Activated naive CD4-positive, alpha-beta T cell treated with anti-CD3 and anti-CD28 coated beads, Interleukin-2, amount 50 U/mL, for 24 hours (primary cell): ENCODE results near the gene NLRC4.
A peak's percentile ranks its signal among the peaks of the same experiment; 100 is the strongest.
"Not testable (repeated sequence)": the region's sequence is repeated elsewhere in the genome, so short reads cannot be mapped to it uniquely, and the experiment has no call there.

Experiments used
- H3K27ac Mint-ChIP-seq: one replicate; pipeline ENCODE4 v1.8.0; 2021; ENCODE audit warnings: mild to moderate bottlenecking, mixed read lengths
- H3K27me3 Mint-ChIP-seq: one replicate; pipeline ENCODE4 v1.8.0; 2021; ENCODE audit warnings: mixed read lengths
- H3K36me3 Mint-ChIP-seq: one replicate; pipeline ENCODE4 v1.8.0; 2021; ENCODE audit warnings: mixed read lengths
- H3K4me1 Mint-ChIP-seq: one replicate; pipeline ENCODE4 v1.8.0; 2021; ENCODE audit warnings: mixed read lengths
- H3K4me3 Mint-ChIP-seq: one replicate; pipeline ENCODE4 v1.8.0; 2021; ENCODE audit warnings: mild to moderate bottlenecking, mixed read lengths
- H3K9me3 Mint-ChIP-seq: one replicate; pipeline ENCODE4 v1.8.0; 2021; ENCODE audit warnings: mixed read lengths

The NLRC4 gene, protein sequence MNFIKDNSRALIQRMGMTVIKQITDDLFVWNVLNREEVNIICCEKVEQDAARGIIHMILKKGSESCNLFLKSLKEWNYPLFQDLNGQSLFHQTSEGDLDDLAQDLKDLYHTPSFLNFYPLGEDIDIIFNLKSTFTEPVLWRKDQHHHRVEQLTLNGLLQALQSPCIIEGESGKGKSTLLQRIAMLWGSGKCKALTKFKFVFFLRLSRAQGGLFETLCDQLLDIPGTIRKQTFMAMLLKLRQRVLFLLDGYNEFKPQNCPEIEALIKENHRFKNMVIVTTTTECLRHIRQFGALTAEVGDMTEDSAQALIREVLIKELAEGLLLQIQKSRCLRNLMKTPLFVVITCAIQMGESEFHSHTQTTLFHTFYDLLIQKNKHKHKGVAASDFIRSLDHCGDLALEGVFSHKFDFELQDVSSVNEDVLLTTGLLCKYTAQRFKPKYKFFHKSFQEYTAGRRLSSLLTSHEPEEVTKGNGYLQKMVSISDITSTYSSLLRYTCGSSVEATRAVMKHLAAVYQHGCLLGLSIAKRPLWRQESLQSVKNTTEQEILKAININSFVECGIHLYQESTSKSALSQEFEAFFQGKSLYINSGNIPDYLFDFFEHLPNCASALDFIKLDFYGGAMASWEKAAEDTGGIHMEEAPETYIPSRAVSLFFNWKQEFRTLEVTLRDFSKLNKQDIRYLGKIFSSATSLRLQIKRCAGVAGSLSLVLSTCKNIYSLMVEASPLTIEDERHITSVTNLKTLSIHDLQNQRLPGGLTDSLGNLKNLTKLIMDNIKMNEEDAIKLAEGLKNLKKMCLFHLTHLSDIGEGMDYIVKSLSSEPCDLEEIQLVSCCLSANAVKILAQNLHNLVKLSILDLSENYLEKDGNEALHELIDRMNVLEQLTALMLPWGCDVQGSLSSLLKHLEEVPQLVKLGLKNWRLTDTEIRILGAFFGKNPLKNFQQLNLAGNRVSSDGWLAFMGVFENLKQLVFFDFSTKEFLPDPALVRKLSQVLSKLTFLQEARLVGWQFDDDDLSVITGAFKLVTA

GRCh38 chr2:32264422-32265105 is at the start of gene NLRC4:
Gene NLRC4, minus strand, starts transcription at chr2:32264886. Its CDS starts 8,111 bp downstream, at chr2:32256775.
- Mint-ChIP-seq H3K4me3 (no peak within 1 kb of the TSS), H3K9me3 (no peaks in the 10 kb centered on the region), H3K4me1 (peaks cover 3% of the 10 kb centered on the region), H3K27me3 (no peaks in the 10 kb centered on the region), H3K36me3 (no peaks in the 10 kb centered on the region), H3K27ac (no peak within 1 kb of the TSS)

DNA sequence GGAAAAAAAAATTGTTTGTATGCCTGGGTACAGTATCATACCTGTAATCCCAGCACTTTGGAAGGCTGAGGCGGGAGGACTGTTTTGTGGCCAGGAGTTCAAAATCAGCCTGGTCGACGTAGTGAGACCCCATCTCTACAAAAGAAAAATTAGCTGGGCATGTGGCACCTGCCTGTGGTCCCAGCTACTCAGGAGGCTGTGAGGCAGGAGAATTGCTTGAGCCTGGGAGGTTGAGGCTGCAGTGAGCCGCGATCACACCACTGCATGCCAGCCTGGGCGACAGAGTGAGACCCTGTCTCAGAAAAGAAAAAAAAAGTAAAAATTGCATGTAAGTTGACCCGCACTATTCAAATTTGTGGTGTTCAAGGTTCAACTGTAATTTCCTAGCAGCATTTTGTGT is 45.9 kb upstream of the NLRC4 start:
- H3K27ac Mint-ChIP-seq: no peak overlapping the region
- H3K4me1 Mint-ChIP-seq: no peaks in the 10 kb centered on the region
- no peak overlapping the region for H3K4me3 Mint-ChIP-seq

DNA sequence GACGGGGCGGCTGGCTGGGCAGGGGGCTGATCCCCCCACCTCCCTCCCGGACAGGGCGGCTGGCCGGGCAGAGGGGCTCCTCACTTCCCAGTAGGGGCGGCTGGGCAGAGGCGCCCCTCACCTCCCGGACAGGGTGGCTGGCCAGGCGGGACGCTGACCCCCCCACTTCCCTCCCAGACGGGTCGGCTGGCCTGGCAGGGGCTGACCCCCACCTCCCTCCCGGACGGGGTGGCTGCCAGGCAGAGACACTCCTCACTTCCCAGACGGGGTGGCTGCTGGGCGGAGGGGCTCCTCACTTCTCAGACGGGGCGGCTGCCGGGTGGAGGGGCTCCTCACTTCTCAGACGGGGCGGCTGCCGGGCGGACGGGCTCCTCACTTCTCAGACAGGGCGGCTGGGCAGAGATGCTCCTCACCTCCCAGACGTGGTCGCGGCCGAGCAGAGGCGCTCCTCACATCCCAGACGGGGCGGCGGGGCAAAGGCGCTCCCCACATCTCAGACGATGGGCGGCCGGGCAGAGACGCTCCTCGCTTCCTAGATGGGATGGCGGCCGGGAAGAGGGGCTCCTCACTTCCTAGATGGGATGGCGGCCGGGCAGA is 29.4 kb upstream of the NLRC4 start:
- peaks cover 19% of the 10 kb centered on the region for H3K36me3 Mint-ChIP-seq
- not testable (repeated sequence) for H3K9me3 Mint-ChIP-seq, H3K4me1 Mint-ChIP-seq, H3K27ac Mint-ChIP-seq, H3K27me3 Mint-ChIP-seq, H3K4me3 Mint-ChIP-seq

More for the DNA sequence above, 45.9 kb upstream of the NLRC4 start:
- Mint-ChIP-seq H3K27me3 (no peaks in the 10 kb centered on the region), H3K9me3 (no peaks in the 10 kb centered on the region), H3K36me3 (peaks cover 12% of the 10 kb centered on the region)

DNA sequence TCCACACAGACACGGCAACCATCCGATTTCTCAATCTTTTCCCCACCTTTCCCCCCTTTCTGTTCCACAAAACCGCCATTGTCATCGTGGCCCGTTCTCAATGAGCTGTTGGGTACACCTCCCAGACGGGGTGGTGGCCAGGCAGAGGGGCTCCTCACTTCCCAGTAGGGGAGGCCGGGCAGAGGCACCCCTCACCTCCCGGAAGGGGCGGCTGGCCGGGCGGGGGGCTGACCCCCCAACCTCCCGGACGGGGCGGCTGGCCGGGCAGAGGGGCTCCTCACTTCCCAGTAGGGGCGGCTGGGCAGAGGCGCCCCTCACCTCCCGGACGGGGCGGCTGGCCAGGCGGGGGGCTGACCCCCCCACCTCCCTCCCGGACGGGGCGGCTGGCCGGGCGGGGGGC is 28.8 kb upstream of the NLRC4 start:
- Mint-ChIP-seq H3K4me1 (peaks cover 13% of the 10 kb centered on the region), H3K36me3 (peaks cover 17% of the 10 kb centered on the region)
- not testable (repeated sequence) for H3K27ac Mint-ChIP-seq, H3K9me3 Mint-ChIP-seq, H3K4me3 Mint-ChIP-seq, H3K27me3 Mint-ChIP-seq

DNA sequence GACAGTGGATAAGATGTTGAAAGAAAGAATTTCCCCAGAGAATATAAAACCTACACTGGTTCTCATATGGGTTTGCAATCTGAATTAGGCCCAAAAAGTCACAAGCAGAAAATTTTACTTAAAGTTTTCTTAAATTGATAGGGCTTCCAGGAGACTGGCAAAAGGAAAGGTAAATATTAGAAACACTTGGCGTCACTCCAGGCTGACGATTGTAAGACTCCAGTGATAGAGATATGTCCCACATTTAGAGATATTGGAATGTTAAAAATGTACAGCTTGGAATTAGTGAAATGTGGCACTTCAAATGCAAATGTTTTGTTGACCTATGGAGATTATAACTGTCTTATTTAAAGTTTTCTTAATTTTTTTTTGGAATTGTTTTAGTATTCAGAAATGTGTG is 27.1 kb upstream of the NLRC4 start:
- Mint-ChIP-seq H3K36me3 (peaks cover 18% of the 10 kb centered on the region), H3K27ac (no peak overlapping the region), H3K27me3 (no peaks in the 10 kb centered on the region), H3K4me3 (no peak overlapping the region), H3K9me3 (no peaks in the 10 kb centered on the region), H3K4me1 (peaks cover 27% of the 10 kb centered on the region)

DNA sequence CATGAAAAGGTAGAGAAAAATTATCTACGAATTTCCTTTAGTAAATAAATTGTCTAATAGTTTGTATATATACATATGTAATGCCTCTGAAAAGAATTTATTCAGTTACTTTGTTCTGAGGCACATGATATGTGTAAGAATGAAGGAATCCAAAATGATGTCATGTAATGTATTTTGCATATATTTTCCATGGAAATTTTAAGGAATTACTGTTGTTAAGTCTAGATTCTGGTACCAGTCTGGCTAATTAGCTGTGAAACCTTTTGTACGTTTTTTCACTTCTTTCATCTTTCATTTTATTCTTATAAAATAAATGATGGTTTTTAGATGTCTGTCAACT is 25.3 kb upstream of the NLRC4 start:
- H3K4me3 Mint-ChIP-seq: no peak overlapping the region
- H3K4me1 Mint-ChIP-seq: peaks cover 41% of the 10 kb centered on the region
- H3K27ac Mint-ChIP-seq: no peak overlapping the region
- H3K36me3 Mint-ChIP-seq: peaks cover 12% of the 10 kb centered on the region
- H3K9me3 Mint-ChIP-seq: no peaks in the 10 kb centered on the region
- H3K27me3 Mint-ChIP-seq: no peaks in the 10 kb centered on the region

- H3K36me3 Mint-ChIP-seq: peaks cover 17% of the 10 kb centered on the region
- H3K27me3 Mint-ChIP-seq: no peaks in the 10 kb centered on the region
- H3K9me3 Mint-ChIP-seq: no peaks in the 10 kb centered on the region
- peaks cover 47% of the 10 kb centered on the region for H3K4me1 Mint-ChIP-seq
- H3K4me3 Mint-ChIP-seq: no peak overlapping the region
- peak overlapping the region; percentile 79 for H3K27ac Mint-ChIP-seq
Observed at GRCh38 chr2:32289165-32289999, 24.7 kb upstream of the NLRC4 start.

DNA sequence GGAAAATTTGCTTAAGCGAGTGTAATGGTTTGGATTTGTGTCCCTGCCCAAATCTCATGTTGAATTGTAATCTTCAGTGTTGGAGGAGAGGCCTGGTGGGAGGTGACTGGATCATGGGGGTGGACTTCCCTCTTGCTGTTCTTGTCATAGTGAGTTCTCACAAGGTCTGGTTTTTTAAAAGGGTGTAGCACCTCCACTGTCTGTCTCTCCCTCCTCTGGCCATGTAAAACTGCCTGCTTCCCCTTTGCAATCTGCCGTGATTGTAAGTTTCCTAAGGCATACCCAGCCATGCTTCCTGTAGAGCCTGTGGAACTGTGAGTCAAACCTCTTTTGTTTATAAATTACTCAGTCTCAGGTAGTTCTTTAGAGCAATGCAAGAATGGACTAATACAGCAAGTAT is 19.6 kb upstream of the NLRC4 start:
- peaks cover 20% of the 10 kb centered on the region for H3K36me3 Mint-ChIP-seq
- H3K27ac Mint-ChIP-seq: peak overlapping the region; percentile 37
- no peak overlapping the region for H3K4me3 Mint-ChIP-seq
- H3K27me3 Mint-ChIP-seq: no peaks in the 10 kb centered on the region
- H3K4me1 Mint-ChIP-seq: peaks cover 68% of the 10 kb centered on the region
- no peaks in the 10 kb centered on the region for H3K9me3 Mint-ChIP-seq

GRCh38 chr2:32278478-32278853 is 13.8 kb upstream of the NLRC4 start:
- peaks cover 31% of the 10 kb centered on the region for H3K4me1 Mint-ChIP-seq
- peaks cover 3% of the 10 kb centered on the region for H3K27me3 Mint-ChIP-seq
- H3K36me3 Mint-ChIP-seq: peaks cover 7% of the 10 kb centered on the region

DNA sequence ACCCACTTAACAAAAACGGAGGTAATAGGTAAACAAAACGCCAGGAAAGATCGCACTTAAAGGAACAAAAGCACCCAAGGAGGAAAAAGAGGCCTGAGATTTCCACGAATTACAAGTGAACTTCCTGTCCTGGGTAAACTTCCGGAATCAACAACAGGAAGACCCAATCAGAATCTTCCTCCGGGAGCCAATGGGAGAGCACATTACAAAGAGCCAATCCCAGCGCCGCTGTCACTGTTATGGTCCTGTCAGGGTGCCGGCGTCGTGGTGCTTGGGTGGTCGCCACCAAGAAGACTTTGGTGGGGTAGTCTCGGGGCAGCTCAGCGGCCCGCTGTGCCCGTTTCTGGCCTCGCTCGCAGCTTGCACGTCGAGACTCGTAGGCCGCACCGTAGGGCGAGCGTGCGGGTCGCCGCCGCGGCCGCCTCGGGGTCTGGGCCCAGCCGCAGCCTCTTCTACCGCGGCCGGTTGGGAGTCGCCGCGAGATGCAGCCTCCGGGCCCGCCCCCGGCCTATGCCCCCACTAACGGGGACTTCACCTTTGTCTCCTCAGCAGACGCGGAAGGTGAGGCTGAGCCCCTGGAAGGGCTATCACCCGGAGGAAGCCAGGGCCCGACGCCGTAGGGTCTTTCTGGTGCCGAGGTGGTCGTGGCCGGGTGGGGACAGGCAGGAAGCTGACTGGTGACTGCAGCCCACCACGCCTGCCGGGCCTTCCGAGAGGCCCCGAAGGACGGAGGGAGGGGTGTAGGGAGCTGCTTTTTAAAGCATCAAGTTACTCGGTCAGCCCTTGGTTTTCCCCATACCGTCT is 13.2 kb upstream of the NLRC4 start, which contains the start of gene YIPF4:
Gene YIPF4 (plus strand): TSS at position 231 of the 804 bp plus-strand sequence. CDS start 252 bp downstream, at position 483.
- peaks cover 2% of the 10 kb centered on the region for H3K36me3 Mint-ChIP-seq
- H3K9me3 Mint-ChIP-seq: no peaks in the 10 kb centered on the region
- H3K27me3 Mint-ChIP-seq: peaks cover 3% of the 10 kb centered on the region
- peak within 1 kb of the TSS; percentile 99 for H3K27ac Mint-ChIP-seq
- H3K4me1 Mint-ChIP-seq: peaks cover 25% of the 10 kb centered on the region
- H3K4me3 Mint-ChIP-seq: peak within 1 kb of the TSS; percentile 96

More at GRCh38 chr2:32278478-32278853, 13.8 kb upstream of the NLRC4 start:
- peak overlapping the region; percentile 80 for H3K27ac Mint-ChIP-seq
- peak overlapping the region; percentile 96 for H3K4me3 Mint-ChIP-seq
- no peaks in the 10 kb centered on the region for H3K9me3 Mint-ChIP-seq

DNA sequence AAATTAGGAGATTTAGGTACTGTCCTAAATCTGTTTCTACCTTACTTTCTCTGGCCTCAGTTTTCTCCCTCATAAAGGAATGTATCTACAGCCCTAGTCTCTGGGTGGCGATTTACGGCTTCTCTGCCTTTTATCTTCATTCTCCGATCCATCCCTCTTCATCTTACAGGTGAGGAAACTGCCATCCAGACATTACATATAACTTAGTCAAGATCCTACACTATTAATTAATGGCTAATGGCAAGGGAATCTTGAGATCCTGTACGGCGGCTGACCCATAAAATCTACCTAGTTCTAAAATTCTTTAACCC is 12.6 kb upstream of the NLRC4 start:
- H3K4me3 Mint-ChIP-seq: peak overlapping the region; percentile 96
- H3K9me3 Mint-ChIP-seq: no peaks in the 10 kb centered on the region
- peak overlapping the region; percentile 99 for H3K27ac Mint-ChIP-seq
- peaks cover 3% of the 10 kb centered on the region for H3K27me3 Mint-ChIP-seq
- peaks cover 2% of the 10 kb centered on the region for H3K36me3 Mint-ChIP-seq
- H3K4me1 Mint-ChIP-seq: peaks cover 24% of the 10 kb centered on the region

DNA sequence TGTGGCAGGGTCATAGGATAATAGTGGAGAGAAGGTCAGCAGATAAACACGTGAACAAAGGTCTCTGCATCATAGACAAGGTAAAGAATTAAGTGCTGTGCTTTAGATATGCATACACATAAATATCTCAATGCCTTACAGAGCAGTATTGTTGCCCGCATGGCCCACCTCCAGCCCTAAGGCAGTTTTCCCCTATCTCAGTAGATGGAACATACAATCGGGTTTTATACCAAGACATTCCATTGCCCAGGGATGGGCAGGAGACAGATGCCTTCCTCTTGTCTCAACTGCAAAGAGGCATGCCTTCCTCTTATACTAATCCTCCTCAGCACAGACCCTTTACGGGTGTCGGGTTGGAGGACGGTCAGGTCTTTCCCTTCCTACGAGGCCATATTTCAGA is 11.1 kb upstream of the NLRC4 start:
- not testable (repeated sequence) for H3K4me3 Mint-ChIP-seq, H3K27me3 Mint-ChIP-seq, H3K9me3 Mint-ChIP-seq, H3K36me3 Mint-ChIP-seq
- H3K27ac Mint-ChIP-seq: peak overlapping the region; percentile 55
- peaks cover 16% of the 10 kb centered on the region for H3K4me1 Mint-ChIP-seq

DNA sequence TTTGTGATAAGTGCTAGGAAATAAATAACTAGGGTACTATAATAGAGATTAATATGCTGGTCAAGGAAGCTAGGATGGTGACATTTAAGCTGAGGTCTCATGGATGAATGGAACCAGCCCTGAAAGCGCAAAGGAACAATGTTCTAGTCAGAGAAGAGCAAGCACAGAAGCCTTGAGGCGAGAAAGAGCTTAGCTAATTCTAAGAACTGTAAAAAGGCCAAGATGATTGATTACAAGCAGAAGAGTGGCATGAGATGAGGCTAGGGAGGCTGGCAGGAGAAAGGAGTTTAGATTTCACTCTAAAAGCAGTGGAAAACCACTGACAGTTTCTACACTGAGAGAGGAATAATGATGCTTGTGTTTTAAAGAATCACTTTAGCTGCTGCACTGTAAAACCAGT is 9.6 kb upstream of the NLRC4 start:
- H3K4me3 Mint-ChIP-seq: no peak overlapping the region
- peaks cover 3% of the 10 kb centered on the region for H3K27me3 Mint-ChIP-seq
- H3K36me3 Mint-ChIP-seq: no peaks in the 10 kb centered on the region
- H3K9me3 Mint-ChIP-seq: no peaks in the 10 kb centered on the region
- H3K4me1 Mint-ChIP-seq: peaks cover 12% of the 10 kb centered on the region
- H3K27ac Mint-ChIP-seq: no peak overlapping the region

- Mint-ChIP-seq H3K36me3 (no peaks in the 10 kb centered on the region), H3K4me1 (peaks cover 3% of the 10 kb centered on the region), H3K4me3 (no peak overlapping the region), H3K27ac (no peak overlapping the region), H3K27me3 (peaks cover 3% of the 10 kb centered on the region), H3K9me3 (no peaks in the 10 kb centered on the region)
Observed at GRCh38 chr2:32272279-32272678, 7.6 kb upstream of the NLRC4 start.
